Activated T-helper 17 cell treated with anti-CD3 and anti-CD28 coated beads, Interleukin-2, amount 50 U/mL, for 72 hours (primary cell): ENCODE measurements around the gene FAM204A. TPM values are rescaled to one million over a fixed set of nuclear protein-coding genes. Genes with fewer than 3 reads are reported as not detected.

Source experiments
- ATAC-seq: fragments of 150-1000 bp; cut with Tn5 transposase; replicated peaks from 2 replicates; pipeline ENCODE4 v1.10.0; 2021; ENCODE audit warnings: mild to moderate bottlenecking, moderate library complexity
- H3K27ac Mint-ChIP-seq: one replicate; pipeline ENCODE4 v1.8.0; 2022; ENCODE audit warnings: mixed read lengths
- H3K27me3 Mint-ChIP-seq: one replicate; pipeline ENCODE4 v1.8.0; 2022; ENCODE audit warnings: mixed read lengths
- H3K36me3 Mint-ChIP-seq: one replicate; pipeline ENCODE4 v1.8.0; 2022; ENCODE audit warnings: low read depth, mild to moderate bottlenecking, mixed read lengths
- H3K4me1 Mint-ChIP-seq: one replicate; pipeline ENCODE4 v1.8.0; 2022; ENCODE audit warnings: mixed read lengths
- H3K4me3 Mint-ChIP-seq: one replicate; pipeline ENCODE4 v1.8.0; 2022; ENCODE audit warnings: mild to moderate bottlenecking, mixed read lengths
- H3K9me3 Mint-ChIP-seq: one replicate; pipeline ENCODE4 v1.8.0; 2022; ENCODE audit warnings: mixed read lengths
- total RNA-seq, 2 donors: library from RNA; stranded (reverse); gene quantifications; one replicate each; pipeline ENCODE4 v1.2.3, GENCODE V29; 2022

FAM204A gene
- total RNA-seq, 2 donors from 2014 or later = 41.8 to 56.4 TPM

- no peak for ATAC-seq
- peaks cover 4% of the 10 kb centered on the region for H3K9me3 Mint-ChIP-seq
- no peak overlapping the region for H3K27ac Mint-ChIP-seq
- no peak overlapping the region for H3K4me3 Mint-ChIP-seq
- no peaks in the 10 kb centered on the region for H3K4me1 Mint-ChIP-seq
- H3K27me3 Mint-ChIP-seq = peaks cover 18% of the 10 kb centered on the region
- no peaks in the 10 kb centered on the region for H3K36me3 Mint-ChIP-seq
These were observed 63.5 kb downstream of the FAM204A start for GRCh38 chr10:118278649-118279048.

- Mint-ChIP-seq H3K4me3 (no peak overlapping the region), H3K4me1 (no peaks in the 10 kb centered on the region), H3K27me3 (peaks cover 16% of the 10 kb centered on the region), H3K9me3 (peaks cover 4% of the 10 kb centered on the region), H3K36me3 (no peaks in the 10 kb centered on the region), H3K27ac (no peak overlapping the region)
- ATAC-seq = no peak
These were observed 64.3 kb downstream of the FAM204A start for GRCh38 chr10:118277871-118278270.

DNA sequence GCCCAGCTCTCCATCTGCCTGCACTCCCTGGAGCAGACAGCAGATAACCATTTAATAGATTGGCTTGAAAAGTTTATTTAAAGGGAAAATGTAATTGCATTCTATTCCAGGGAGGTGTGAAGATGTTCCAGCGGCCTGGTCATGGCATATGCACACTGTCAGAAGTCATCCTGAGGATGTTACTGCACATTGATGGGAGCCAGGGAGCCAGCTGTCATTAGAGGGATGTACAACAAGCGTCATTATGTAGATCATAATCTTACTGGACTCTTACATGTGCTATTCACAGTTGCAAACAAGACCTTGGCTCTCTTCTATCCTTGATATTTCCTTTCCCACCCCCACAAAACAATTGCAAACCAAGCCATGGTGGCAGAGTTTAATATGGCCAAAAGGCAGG lies 65.4 kb downstream of the FAM204A start:
- no peak overlapping the region for H3K27ac Mint-ChIP-seq
- H3K36me3 Mint-ChIP-seq = no peaks in the 10 kb centered on the region
- no peaks in the 10 kb centered on the region for H3K4me1 Mint-ChIP-seq
- peaks cover 4% of the 10 kb centered on the region for H3K9me3 Mint-ChIP-seq
- H3K27me3 Mint-ChIP-seq = peaks cover 17% of the 10 kb centered on the region
- no peak overlapping the region for H3K4me3 Mint-ChIP-seq
- ATAC-seq = no peak

DNA sequence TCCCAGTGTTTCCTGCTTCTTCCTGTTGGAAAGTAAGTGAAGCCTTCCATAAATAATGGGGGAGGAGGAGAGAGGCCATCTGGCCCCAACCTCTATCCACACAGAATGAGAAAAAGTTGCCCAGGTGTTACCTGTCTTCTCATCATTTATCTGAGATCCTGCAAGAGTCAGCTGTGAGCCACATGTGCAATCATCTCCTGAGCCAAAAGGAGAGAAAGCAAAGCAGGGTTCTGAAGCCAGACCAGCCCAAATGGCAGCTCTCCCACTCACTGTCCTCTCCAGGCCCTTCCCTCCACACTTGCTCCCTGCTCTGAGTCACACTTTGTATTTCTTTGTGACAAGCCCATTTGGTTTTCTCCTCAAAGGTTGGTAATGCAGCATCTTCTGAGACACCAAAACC lies 65.9 kb downstream of the FAM204A start:
- H3K27me3 Mint-ChIP-seq = peaks cover 17% of the 10 kb centered on the region
- no peak overlapping the region for H3K4me3 Mint-ChIP-seq
- no peaks in the 10 kb centered on the region for H3K36me3 Mint-ChIP-seq
- peaks cover 4% of the 10 kb centered on the region for H3K9me3 Mint-ChIP-seq
- H3K4me1 Mint-ChIP-seq = no peaks in the 10 kb centered on the region
- ATAC-seq = no peak
- H3K27ac Mint-ChIP-seq = no peak overlapping the region

DNA sequence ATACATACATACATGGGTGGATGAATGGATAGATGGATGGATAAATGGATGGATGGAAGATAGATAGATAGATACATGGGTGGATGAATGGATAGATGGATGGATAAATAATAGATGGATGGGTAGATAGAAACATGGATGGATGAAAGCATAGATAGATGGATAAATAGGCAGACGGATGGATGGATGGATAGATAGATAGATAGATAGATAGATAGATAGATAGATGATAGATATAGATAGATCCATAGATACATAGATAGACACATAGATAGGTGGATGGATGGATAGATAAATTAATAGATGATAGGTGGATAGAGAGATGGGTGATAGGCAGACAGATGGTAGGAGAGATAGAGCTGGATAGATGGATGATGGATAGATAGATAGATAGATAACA lies 68.5 kb downstream of the FAM204A start:
- no peaks in the 10 kb centered on the region for H3K4me1 Mint-ChIP-seq
- ATAC-seq = no peak
- no peak overlapping the region for H3K4me3 Mint-ChIP-seq
- H3K27ac Mint-ChIP-seq = no peak overlapping the region
- H3K36me3 Mint-ChIP-seq = no peaks in the 10 kb centered on the region
- H3K27me3 Mint-ChIP-seq = peaks cover 14% of the 10 kb centered on the region
- H3K9me3 Mint-ChIP-seq = peaks cover 4% of the 10 kb centered on the region

DNA sequence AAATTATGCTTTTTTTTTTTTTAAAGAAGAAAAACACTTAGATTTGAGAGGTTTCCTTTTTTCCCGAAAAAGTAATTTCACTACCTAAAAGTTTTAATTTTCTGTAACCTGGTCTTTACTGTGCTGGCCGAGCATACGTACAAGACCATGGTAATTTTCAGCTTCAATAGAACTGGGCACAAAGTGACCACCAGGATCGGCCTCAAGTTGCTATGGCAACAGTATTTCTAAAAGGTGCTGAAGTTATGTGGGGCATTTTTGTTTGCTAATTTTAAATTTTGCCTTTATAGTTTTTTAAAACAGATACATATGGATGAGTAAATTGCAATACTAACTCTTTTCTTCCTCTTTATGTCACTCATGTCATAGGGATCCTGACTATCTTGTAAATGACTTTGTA lies 69.4 kb downstream of the FAM204A start:
- no peak overlapping the region for H3K4me3 Mint-ChIP-seq
- H3K4me1 Mint-ChIP-seq = no peaks in the 10 kb centered on the region
- no peak for ATAC-seq
- peaks cover 4% of the 10 kb centered on the region for H3K9me3 Mint-ChIP-seq
- no peaks in the 10 kb centered on the region for H3K36me3 Mint-ChIP-seq
- peaks cover 19% of the 10 kb centered on the region for H3K27me3 Mint-ChIP-seq
- no peak overlapping the region for H3K27ac Mint-ChIP-seq

GRCh38 chr10:118272149-118272721 lies 69.9 kb downstream of the FAM204A start:
- Mint-ChIP-seq H3K4me1 (no peaks in the 10 kb centered on the region), H3K36me3 (no peaks in the 10 kb centered on the region), H3K27me3 (peaks cover 24% of the 10 kb centered on the region), H3K4me3 (no peak overlapping the region), H3K27ac (no peak overlapping the region), H3K9me3 (peaks cover under 1% of the 10 kb centered on the region)
- no peak for ATAC-seq

- H3K27ac Mint-ChIP-seq = no peak overlapping the region
- H3K4me1 Mint-ChIP-seq = no peaks in the 10 kb centered on the region
- ATAC-seq = no peak
- no peaks in the 10 kb centered on the region for H3K9me3 Mint-ChIP-seq
- H3K27me3 Mint-ChIP-seq = peaks cover 29% of the 10 kb centered on the region
- H3K36me3 Mint-ChIP-seq = no peaks in the 10 kb centered on the region
- H3K4me3 Mint-ChIP-seq = no peak overlapping the region
These were observed 70.5 kb downstream of the FAM204A start for GRCh38 chr10:118271671-118272070.

- Mint-ChIP-seq H3K4me3 (no peak overlapping the region), H3K27ac (no peak overlapping the region), H3K27me3 (peaks cover 55% of the 10 kb centered on the region), H3K9me3 (no peaks in the 10 kb centered on the region), H3K4me1 (no peaks in the 10 kb centered on the region), H3K36me3 (no peaks in the 10 kb centered on the region)
- no peak for ATAC-seq
These were observed 75.9 kb downstream of the FAM204A start for GRCh38 chr10:118266098-118266748.

GRCh38 chr10:118264838-118265470 lies 77.2 kb downstream of the FAM204A start:
- ATAC-seq = no peak
- Mint-ChIP-seq H3K4me1 (no peaks in the 10 kb centered on the region), H3K27me3 (peaks cover 59% of the 10 kb centered on the region), H3K9me3 (no peaks in the 10 kb centered on the region), H3K4me3 (no peak overlapping the region), H3K27ac (no peak overlapping the region), H3K36me3 (no peaks in the 10 kb centered on the region)

DNA sequence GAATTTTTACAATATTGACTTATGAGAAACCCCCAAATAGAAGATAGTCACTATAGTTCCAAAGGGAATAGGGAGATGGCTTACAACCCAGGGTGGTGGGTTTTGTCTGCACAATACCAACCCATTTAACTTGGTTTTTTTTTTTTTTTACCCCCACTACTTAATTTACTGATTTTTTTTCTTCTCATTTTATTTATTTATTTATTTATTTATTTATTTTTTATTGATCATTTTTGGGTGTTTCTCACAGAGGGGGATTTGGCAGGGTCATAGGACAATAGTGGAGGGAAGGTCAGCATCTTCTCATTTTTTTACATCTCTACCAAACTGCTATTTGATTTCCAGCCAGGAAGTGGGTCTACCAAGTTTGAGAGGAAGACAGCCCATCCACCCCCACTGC lies 77.9 kb downstream of the FAM204A start:
- Mint-ChIP-seq H3K9me3 (no peaks in the 10 kb centered on the region), H3K4me3 (no peak overlapping the region), H3K27me3 (peaks cover 58% of the 10 kb centered on the region), H3K27ac (no peak overlapping the region), H3K36me3 (no peaks in the 10 kb centered on the region), H3K4me1 (no peaks in the 10 kb centered on the region)
- ATAC-seq = no peak

GRCh38 chr10:118262538-118262937 lies 79.6 kb downstream of the FAM204A start:
- no peak overlapping the region for H3K27ac Mint-ChIP-seq
- H3K27me3 Mint-ChIP-seq = peaks cover 62% of the 10 kb centered on the region
- H3K4me1 Mint-ChIP-seq = no peaks in the 10 kb centered on the region
- no peaks in the 10 kb centered on the region for H3K9me3 Mint-ChIP-seq
- H3K36me3 Mint-ChIP-seq = no peaks in the 10 kb centered on the region
- no peak overlapping the region for H3K4me3 Mint-ChIP-seq
- no peak for ATAC-seq

GRCh38 chr10:118259288-118259906 lies 82.7 kb downstream of the FAM204A start:
- ATAC-seq = no peak
- Mint-ChIP-seq H3K4me3 (no peak overlapping the region), H3K27me3 (peaks cover 70% of the 10 kb centered on the region), H3K36me3 (no peaks in the 10 kb centered on the region), H3K27ac (no peak overlapping the region), H3K9me3 (no peaks in the 10 kb centered on the region), H3K4me1 (no peaks in the 10 kb centered on the region)

DNA sequence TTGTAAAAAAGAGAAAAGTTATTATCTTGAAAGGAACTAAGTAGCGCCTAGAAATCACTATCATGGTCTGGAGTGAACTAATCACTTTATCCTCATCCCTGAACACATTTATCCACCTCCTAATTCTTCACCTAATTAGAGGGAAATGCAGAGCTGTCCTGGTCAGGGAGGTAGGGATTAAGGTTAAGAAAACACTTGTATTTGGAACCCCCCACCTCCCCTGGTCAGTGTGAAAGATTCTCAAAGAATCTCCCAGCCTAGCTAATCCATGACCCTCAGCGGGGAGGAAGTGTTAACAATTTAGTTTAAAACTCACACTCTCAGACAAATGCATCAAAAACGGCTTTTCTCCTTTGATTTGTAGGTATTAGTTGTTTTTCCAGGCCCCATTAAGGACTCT lies 83.8 kb downstream of the FAM204A start:
- H3K4me3 Mint-ChIP-seq = no peak overlapping the region
- ATAC-seq = no peak
- no peaks in the 10 kb centered on the region for H3K4me1 Mint-ChIP-seq
- H3K9me3 Mint-ChIP-seq = no peaks in the 10 kb centered on the region
- H3K36me3 Mint-ChIP-seq = no peaks in the 10 kb centered on the region
- H3K27me3 Mint-ChIP-seq = peaks cover 68% of the 10 kb centered on the region
- H3K27ac Mint-ChIP-seq = no peak overlapping the region
